NT2/D1 (cell line): ENCODE data around the gene B3GAT3.

Experiments used
- YY1 ChIP-seq: IDR thresholded peaks from 2 replicates; pipeline ENCODE4 v1.6.1; 2011; ENCODE audit not compliant: insufficient read length, insufficient read depth
- ZNF274 ChIP-seq: IDR thresholded peaks from 2 replicates; pipeline ENCODE4 v1.6.1; 2011; ENCODE audit warnings: mild to moderate bottlenecking, low read depth, low read length

GRCh38 chr11:62575837-62576236 is 45.9 kb downstream of the B3GAT3 start:
- no peak for TF ChIP-seq ZNF274
- no peak for TF ChIP-seq YY1
